ENCODE data around the gene DGCR6L. TPM values are rescaled to one million over a fixed set of nuclear protein-coding genes. Genes with fewer than 3 reads are reported as not detected.
"Not testable (repeated sequence)": the region's sequence is repeated elsewhere in the genome, so short reads cannot be mapped to it uniquely, and the experiment has no call there.

The DGCR6L gene
- polyA plus RNA-seq, 1 donor: 60.6 TPM

GRCh38 chr22:20291249-20291586, 28.6 kb downstream of the DGCR6L start:
- DNase-seq: no peak

GRCh38 chr22:20290578-20291248, 29.1 kb downstream of the DGCR6L start:
- DNase-seq: no peak

GRCh38 chr22:20290045-20290392, 29.8 kb downstream of the DGCR6L start:
- DNase-seq: no peak

- not testable (repeated sequence) for DNase-seq
These were observed 30.4 kb downstream of the DGCR6L start for GRCh38 chr22:20289182-20290044.

GRCh38 chr22:20286784-20287423, 33.0 kb downstream of the DGCR6L start:
- DNase-seq: not testable (repeated sequence)

GRCh38 chr22:20286312-20286660, 33.6 kb downstream of the DGCR6L start:
- DNase-seq: not testable (repeated sequence)

GRCh38 chr22:20285473-20286311, 34.2 kb downstream of the DGCR6L start:
- DNase-seq: peak; percentile 58

- no peak for DNase-seq
These were observed 35.3 kb downstream of the DGCR6L start for GRCh38 chr22:20284471-20285086.

- DNase-seq: no peak
These were observed 36.2 kb downstream of the DGCR6L start for GRCh38 chr22:20283674-20284066.

- DNase-seq: no peak
These were observed 36.8 kb downstream of the DGCR6L start for GRCh38 chr22:20282901-20283673.

GRCh38 chr22:20281891-20282290, 38.0 kb downstream of the DGCR6L start:
- no peak for DNase-seq

- DNase-seq: not testable (repeated sequence)
These were observed 38.4 kb downstream of the DGCR6L start for GRCh38 chr22:20281473-20281872.

GRCh38 chr22:20280866-20281265, 39.0 kb downstream of the DGCR6L start:
- DNase-seq: no peak

- DNase-seq: not testable (repeated sequence)
These were observed 39.7 kb downstream of the DGCR6L start for GRCh38 chr22:20280163-20280562.

GRCh38 chr22:20279662-20280134, 40.2 kb downstream of the DGCR6L start:
- no peak for DNase-seq

GRCh38 chr22:20278726-20279490, 41.0 kb downstream of the DGCR6L start:
- not testable (repeated sequence) for DNase-seq

- not testable (repeated sequence) for DNase-seq
These were observed 41.8 kb downstream of the DGCR6L start for GRCh38 chr22:20277936-20278635.

GRCh38 chr22:20276468-20276867, 43.4 kb downstream of the DGCR6L start:
- DNase-seq: no peak

- DNase-seq: no peak
These were observed 44.0 kb downstream of the DGCR6L start for GRCh38 chr22:20275836-20276235.

- DNase-seq: not testable (repeated sequence)
These were observed 44.5 kb downstream of the DGCR6L start for GRCh38 chr22:20275325-20275724.

Data from hindlimb muscle (tissue), 1 donor.